HepG2 (cell line): ENCODE results near the gene ZC3H18. TPM values are rescaled to one million over a fixed set of nuclear protein-coding genes. Genes with fewer than 3 reads are reported as not detected.

Experiments
- ATAC-seq: fragments of 200-7000 bp; cut with Tn5 transposase; 3 replicates; pipeline ENCODE4 v1.9.1; 2020; ENCODE audit warnings: mild to moderate bottlenecking, moderate library complexity
- BruUV-seq: library from RNA; stranded (reverse); fragments of 400-500 nt; replicated peaks from 2 replicates; lab custom pipeline; 2021; lab: Mats Ljungman, UMichigan
- CTCF ChIA-PET: fragments of 300-600 bp; formaldehyde crosslinking; extraction: SDS; loops from one replicate; lab custom pipeline; 2021; ENCODE audit warnings: low total read pairs, inconsistent platforms, low intra/inter-chr PET ratio; lab: Yijun Ruan, JAX
- POLR2A ChIA-PET: fragments of 350-600 bp; sonication (Branson Sonifier 250); formaldehyde crosslinking; loops from one replicate; lab custom pipeline; 2020; ENCODE audit warnings: antibody characterized with exemption, inconsistent platforms; lab: Yijun Ruan, JAX
- DNase-seq: peaks from one replicate; pipeline ENCODE4 v3.0.0-alpha.2; 2015; ENCODE audit warnings: low spot score
- FAIRE-seq: peaks from 3 replicates; lab custom pipeline; 2011; peaks lifted over from hg19 to GRCh38; lab: Jason Lieb, UNC
- H2AFZ ChIP-seq: one replicate; pipeline ENCODE4 v1.6.1; 2011; ENCODE audit warnings: low read length, inconsistent platforms
- H3K27ac ChIP-seq: fragments of 300-600 bp; 3 replicates; pipeline ENCODE4 v1.8.0; 2011; ENCODE audit warnings: mixed run types, mild to moderate bottlenecking, mixed read lengths, low read length, inconsistent platforms; ENCODE audit not compliant: insufficient read depth; ENCODE audit errors: extremely low read length
- H3K27me3 ChIP-seq, 2 experiments: fragments of 200-600 bp in 1 of 2; 2 replicates in 1 of 2; 3 replicates in 1 of 2; pipeline versions ENCODE4 v1.6.0 to v1.8.0; 2011; ENCODE audit warnings: low read length in 2 of 2, mild to moderate bottlenecking in 2 of 2, moderate library complexity in 2 of 2, inconsistent platforms in 1 of 2; ENCODE audit not compliant: insufficient read depth in 2 of 2, control insufficient read depth in 1 of 2
- H3K36me3 ChIP-seq, 2 experiments: fragments of 200-600 bp in 1 of 2; replicated peaks in 1 of 2; 2 replicates in 1 of 2; 3 replicates in 1 of 2; pipeline versions ENCODE4 v1.5.1 to v1.8.0; 2011; ENCODE audit warnings: low read length in 2 of 2, inconsistent platforms in 1 of 2; ENCODE audit not compliant: insufficient read depth in 2 of 2, control insufficient read depth in 1 of 2
- H3K4me1 ChIP-seq: 2 replicates; pipeline ENCODE4 v1.5.1; 2012; ENCODE audit warnings: low read length, inconsistent platforms; ENCODE audit not compliant: insufficient read depth
- H3K4me2 ChIP-seq: 2 replicates; pipeline ENCODE4 v1.6.0; 2011; ENCODE audit warnings: low read depth, low read length, inconsistent platforms
- H3K4me3 ChIP-seq, 3 experiments: fragments of 200-600 bp in 1 of 3; sonication (generic), shearing (Covaris generic) in 1 of 3; replicated peaks in 1 of 3; 2 replicates each; pipeline ENCODE4 v1.5.1; 2011 to 2016; ENCODE audit warnings: low read length in 3 of 3, inconsistent platforms in 2 of 3, low read depth in 2 of 3, mild to moderate bottlenecking in 2 of 3, control low read depth in 1 of 3, mixed read lengths in 1 of 3; ENCODE audit not compliant: insufficient read depth in 1 of 3
- H3K79me2 ChIP-seq: one replicate; pipeline ENCODE4 v1.6.1; 2011; ENCODE audit warnings: low read length, inconsistent platforms; ENCODE audit not compliant: insufficient read depth
- H3K9ac ChIP-seq: 2 replicates; pipeline ENCODE4 v1.6.0; 2011; ENCODE audit warnings: mild to moderate bottlenecking, low read depth, low read length, inconsistent platforms; ENCODE audit not compliant: insufficient read depth
- H3K9me3 ChIP-seq: 2 replicates; pipeline ENCODE4 v1.5.1; 2012; ENCODE audit warnings: mild to moderate bottlenecking, low read length
- H4K20me1 ChIP-seq: 2 replicates; pipeline ENCODE4 v1.6.0; 2011; ENCODE audit warnings: inconsistent platforms, mild to moderate bottlenecking, low read length, moderate library complexity; ENCODE audit not compliant: insufficient read depth
- ZMYM3 ChIP-seq: sonication (generic); formaldehyde crosslinking; IDR thresholded peaks from 2 replicates; pipeline ENCODE4 v1.5.1; 2020; ENCODE audit warnings: mild to moderate bottlenecking, missing genetic modification reagents
- ZNF281 ChIP-seq: sonication (generic); formaldehyde crosslinking; IDR thresholded peaks from 2 replicates; pipeline ENCODE4 v1.4.0; 2020; ENCODE audit warnings: missing genetic modification reagents, borderline replicate concordance
- WGBS: methylation state at CpG from one replicate; pipeline ENCODE4 v1.1.6; 2017; ENCODE audit warnings: low lambda C conversion rate; 5-methylcytosine and 5-hydroxymethylcytosine counted together
- in situ Hi-C: cut with HindIII; loops from 2 replicates; pipeline ENCODE4 v1.10.0; 2017; ENCODE audit warnings: low pct_unique_long_range_greater_than_20kb; ENCODE audit not compliant: extremely low pct_ligation_motif_present
- intact Hi-C: fragments of 100-400 bp; cut with micrococcal nuclease; formaldehyde crosslinking; loops from one replicate; pipeline ENCODE4 v1.10.0; 2022; ENCODE audit not compliant: unreplicated experiment
- polyA plus RNA-seq, 8 experiments: library from polyadenylated mRNA; depleted of rRNA in 3 of 8; stranded (reverse) in 7 of 8; unstranded in 1 of 8; fragments of >200 nt; fragmentation: Illumina TruSeq in 4 of 8; extraction: Trizol in 4 of 8; gene quantifications; 2 replicates each; pipeline versions ENCODE4 v1.2.1 to v1.2.3, GENCODE V29; 2011 to 2016; ENCODE audit warnings: low read depth in 4 of 8, missing spikeins in 1 of 8, mixed read lengths in 1 of 8; ENCODE audit not compliant: insufficient read depth in 1 of 8
- total RNA-seq, 5 experiments: library from RNA; depleted of rRNA; stranded (reverse); fragments of >200 nt; fragmentation: Illumina TruSeq; extraction: Trizol; gene quantifications; 2 replicates each; pipeline ENCODE4 v1.2.3, GENCODE V29; 2016; ENCODE audit warnings: low read depth in 1 of 5

ZC3H18 gene
- total and polyA plus RNA-seq, 2 of the 13 experiments (the other 11 are each of a cell fraction or from before 2014, with no cell fraction given) = 11.2 to 27.4 TPM

GRCh38 chr16:88636488-88637265 lies 66.5 kb downstream of the ZC3H18 start:
- Histone ChIP-seq H3K4me1 (peaks cover 28% of the 10 kb centered on the region), H3K9me3 (no peaks in the 10 kb centered on the region), H3K9ac (no peak overlapping the region), H4K20me1 (no peaks in the 10 kb centered on the region), H3K27me3 (peaks cover 17 to 39% of the 10 kb centered on the region in 2 experiments; a peak in 4 of 5 replicates), H3K36me3 (peaks cover 6 to 18% of the 10 kb centered on the region in 2 experiments; a peak in 3 of 5 replicates), H3K79me2 (no peaks in the 10 kb centered on the region), H3K4me3 (no peak overlapping the region), H3K4me2 (no peak overlapping the region), H2AFZ (no peak overlapping the region), H3K27ac (no peak overlapping the region)
- DNase-seq (no peak), ATAC-seq (no peak), FAIRE-seq (no peak)
- POLR2A ChIA-PET = interaction anchor here (1.0 kb wide), 1 partner anchor 14 kb away, joined by 3 read pairs; the partner anchor contains the start of gene CYBA
- CTCF ChIA-PET = no interaction called here
- 59% methylated on average over 14 of the region's 23 CpGs for WGBS
- TF ChIP-seq ZNF281 (CRISPR knock-in tag) (no peak), ZMYM3 (CRISPR knock-in tag) (peak; percentile 59; the same call in 1 of the 2 replicates)
- intact Hi-C loops (no loop called here), in situ Hi-C loops (no loop called here)
- BruUV-seq = no TSS peak
